ENCODE measurements around the gene PCBP3. TPM values are rescaled to one million over a fixed set of nuclear protein-coding genes. Genes with fewer than 3 reads are reported as not detected.

The PCBP3 gene
- total RNA-seq, 1 experiment from 2014 or later, result 10.9 TPM

- Histone ChIP-seq H2BK5ac (ENCODE audit: insufficient read length, low read length) (no peak overlapping the region), H3K4me2 (ENCODE audit: insufficient read depth, insufficient read length, low read length) (no peak overlapping the region), H3K56ac (ENCODE audit: insufficient read length, low read depth, low read length) (no peak overlapping the region), H3K9me3 (ENCODE audit: control insufficient read depth, low read depth, low read length) (no peaks in the 10 kb centered on the region), H3K9ac (ENCODE audit: extremely low read depth, insufficient read length, low read length) (no peak overlapping the region), H4K5ac (ENCODE audit: insufficient read length, low read depth, low read length) (no peak overlapping the region), H3K23ac (ENCODE audit: insufficient read length, low read depth, low read length) (no peak overlapping the region), H4K20me1 (ENCODE audit: control insufficient read depth, insufficient read depth, insufficient read length) (no peaks in the 10 kb centered on the region), H3K4me1 (ENCODE audit: insufficient read depth, low read length) (0 out of 2 replicates have a peak, but pooled peaks cover 5% of the 10 kb centered on the region), H4K8ac (replicated peaks; ENCODE audit: insufficient read length, low read depth, low read length) (no peak overlapping the region), H2BK20ac (ENCODE audit: low read depth, low read length, poor library complexity, severe bottlenecking) (no peak overlapping the region), H2BK12ac (ENCODE audit: insufficient read length, low read depth, low read length) (no peak overlapping the region), H3T11ph (ENCODE audit: low read length) (no peak overlapping the region), H2AK5ac (ENCODE audit: insufficient read length, low read length) (no peak overlapping the region), H3K79me1 (ENCODE audit: insufficient read depth, low read depth, low read length, poor library complexity, severe bottlenecking) (no peaks in the 10 kb centered on the region), H3K23me2 (ENCODE audit: insufficient read length, low read depth, low read length, poor library complexity, severe bottlenecking) (no peaks in the 10 kb centered on the region), H2AFZ (ENCODE audit: low read length) (no peak overlapping the region), H3K14ac (ENCODE audit: insufficient read depth, low read length) (no peak overlapping the region), H3K4ac (ENCODE audit: low read depth, low read length) (no peak overlapping the region), H3K27me3 (ENCODE audit: insufficient read depth, low read length) (no peaks in the 10 kb centered on the region), H3K79me2 (ENCODE audit: insufficient read depth, low read length) (no peaks in the 10 kb centered on the region), H3K18ac (ENCODE audit: insufficient read length, low read depth, low read length) (no peak overlapping the region), H2BK120ac (ENCODE audit: low read depth, low read length, poor library complexity, severe bottlenecking) (no peak overlapping the region), H4K91ac (ENCODE audit: insufficient read length, low read depth, low read length) (no peak overlapping the region), H3K27ac (ENCODE audit: insufficient read length, low read depth, low read length) (no peak overlapping the region), H2BK15ac (ENCODE audit: low read depth, low read length) (no peak overlapping the region)
- TF ChIP-seq, protein P1, sequence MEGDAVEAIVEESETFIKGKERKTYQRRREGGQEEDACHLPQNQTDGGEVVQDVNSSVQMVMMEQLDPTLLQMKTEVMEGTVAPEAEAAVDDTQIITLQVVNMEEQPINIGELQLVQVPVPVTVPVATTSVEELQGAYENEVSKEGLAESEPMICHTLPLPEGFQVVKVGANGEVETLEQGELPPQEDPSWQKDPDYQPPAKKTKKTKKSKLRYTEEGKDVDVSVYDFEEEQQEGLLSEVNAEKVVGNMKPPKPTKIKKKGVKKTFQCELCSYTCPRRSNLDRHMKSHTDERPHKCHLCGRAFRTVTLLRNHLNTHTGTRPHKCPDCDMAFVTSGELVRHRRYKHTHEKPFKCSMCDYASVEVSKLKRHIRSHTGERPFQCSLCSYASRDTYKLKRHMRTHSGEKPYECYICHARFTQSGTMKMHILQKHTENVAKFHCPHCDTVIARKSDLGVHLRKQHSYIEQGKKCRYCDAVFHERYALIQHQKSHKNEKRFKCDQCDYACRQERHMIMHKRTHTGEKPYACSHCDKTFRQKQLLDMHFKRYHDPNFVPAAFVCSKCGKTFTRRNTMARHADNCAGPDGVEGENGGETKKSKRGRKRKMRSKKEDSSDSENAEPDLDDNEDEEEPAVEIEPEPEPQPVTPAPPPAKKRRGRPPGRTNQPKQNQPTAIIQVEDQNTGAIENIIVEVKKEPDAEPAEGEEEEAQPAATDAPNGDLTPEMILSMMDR (conservative IDR thresholded peaks at IDR 0.05), result no peak
- Mint-ChIP-seq H3K4me1 (peaks cover 13 to 19% of the 10 kb centered on the region in 2 experiments), H3K36me3 (ENCODE audit: insufficient read depth in 1 of 3, low read depth in 3 of 3) (no peaks in the 10 kb centered on the region; a peak in 2 of 7 replicates), H3K27ac (peak overlapping the region in 1 of 3 experiments; percentile 57; a peak in 1 of 7 replicates), H3K9me3 (no peaks in the 10 kb centered on the region; a peak in 2 of 5 replicates), H3K27me3 (ENCODE audit: low read depth) (no peaks in the 10 kb centered on the region), H3K4me3 (no peak overlapping the region)
- no CpG with 5 or more reads among the region's 7 CpGs for WGBS (ENCODE audit: extremely low coverage, insufficient read length, low lambda C conversion rate)
- peak; percentile 22 for DNase-seq
These were observed 186.1 kb downstream of the PCBP3 start for GRCh38 chr21:45829668-45830067.
